Natural killer cell (primary cell): Measurements from ENCODE around the gene PVALEF. TPM values are rescaled to one million over a fixed set of nuclear protein-coding genes. Genes with fewer than 3 reads are reported as not detected.
"Not testable (repeated sequence)": the region's sequence is repeated elsewhere in the genome, so short reads cannot be mapped to it uniquely, and the experiment has no call there.

Source experiments
- ATAC-seq, 3 donors: fragments of 150-1000 bp in 2 of 3; fragments of 200-7000 bp in 1 of 3; cut with Tn5 transposase; 1 replicate in 1 of 3; 2 replicates in 2 of 3; pipeline ENCODE4 v1.10.0; 2021; ENCODE audit warnings: mild to moderate bottlenecking in 2 of 3, moderate library complexity in 2 of 3
- DNase-seq, 2 donors: peaks; one replicate each; pipeline versions ENCODE4 v3.0.0 to v3.0.0-alpha.2; 2013 to 2021; ENCODE audit warnings: mixed read lengths in 1 of 2
- H3K27ac ChIP-seq: one replicate; pipeline ENCODE4 v1.5.1; 2013; ENCODE audit warnings: mild to moderate bottlenecking, low read length
- H3K27me3 ChIP-seq: one replicate; pipeline ENCODE4 v1.6.1; 2013; ENCODE audit warnings: low read length; ENCODE audit not compliant: control insufficient read depth, insufficient read depth
- H3K36me3 ChIP-seq: one replicate; pipeline ENCODE4 v1.6.1; 2013; ENCODE audit warnings: low read length; ENCODE audit not compliant: control insufficient read depth, insufficient read depth
- H3K4me1 ChIP-seq: one replicate; pipeline ENCODE4 v1.6.1; 2013; ENCODE audit warnings: low read length; ENCODE audit not compliant: control insufficient read depth, insufficient read depth
- H3K4me3 ChIP-seq: one replicate; pipeline ENCODE4 v1.5.1; 2013; ENCODE audit warnings: low read length
- H3K9me3 ChIP-seq: one replicate; pipeline ENCODE4 v1.6.1; 2013; ENCODE audit warnings: low read length; ENCODE audit not compliant: control insufficient read depth, insufficient read depth
- H3K27ac Mint-ChIP-seq, 2 donors: one replicate each; pipeline ENCODE4 v1.8.0; 2022; ENCODE audit warnings: mild to moderate bottlenecking in 2 of 2, mixed read lengths in 2 of 2, moderate library complexity in 1 of 2
- H3K27me3 Mint-ChIP-seq, 2 donors: one replicate each; pipeline ENCODE4 v1.8.0; 2022; ENCODE audit warnings: low read depth in 2 of 2, mixed read lengths in 2 of 2
- H3K36me3 Mint-ChIP-seq: one replicate; pipeline ENCODE4 v1.8.0; 2022; ENCODE audit warnings: mixed read lengths
- H3K4me1 Mint-ChIP-seq, 2 donors: one replicate each; pipeline ENCODE4 v1.8.0; 2022; ENCODE audit warnings: mixed read lengths in 2 of 2
- H3K4me3 Mint-ChIP-seq: one replicate; pipeline ENCODE4 v1.8.0; 2022; ENCODE audit warnings: mild to moderate bottlenecking, moderate library complexity, mixed read lengths
- H3K9me3 Mint-ChIP-seq, 2 donors: one replicate each; pipeline ENCODE4 v1.8.0; 2022; ENCODE audit warnings: mixed read lengths in 2 of 2
- CTCF ChIP-seq: fragments of 200-600 bp; IDR thresholded peaks from one replicate; pipeline ENCODE4 v1.8.0; 2022; ENCODE audit warnings: antibody characterized with exemption
- WGBS: methylation state at CpG from one replicate; pipeline ENCODE4 v1.1.7; 2013; ENCODE audit warnings: missing lambda C conversion rate; ENCODE audit not compliant: insufficient coverage; 5-methylcytosine and 5-hydroxymethylcytosine counted together
- intact Hi-C: fragments of 100-400 bp; cut with micrococcal nuclease; formaldehyde crosslinking; loops from one replicate; pipeline ENCODE4 v1.14.2; 2022
- total RNA-seq, 4 donors: library from RNA; stranded (reverse); fragments of 120-200 nt in 1 of 4; gene quantifications; one replicate each; pipeline versions ENCODE4 v1.2.3 to v1.2.4, GENCODE V29; 2013 to 2022

PVALEF gene
- total RNA-seq, 3 donors from 2014 or later (not counting 1 experiment from before 2014, with no cell fraction given): not detected

- no peaks in the 10 kb centered on the region for H3K9me3 ChIP-seq
- no peak overlapping the region for H3K4me3 ChIP-seq
- no peak overlapping the region for H3K4me3 Mint-ChIP-seq
- no peaks in the 10 kb centered on the region for H3K27me3 ChIP-seq
- no peak overlapping the region for H3K27ac ChIP-seq
- no peak overlapping the region for H3K27ac Mint-ChIP-seq
- no peak for DNase-seq
- no peaks in the 10 kb centered on the region for H3K27me3 Mint-ChIP-seq
- peaks cover 0 to 3% of the 10 kb centered on the region in 2 donors for H3K4me1 Mint-ChIP-seq
- no peaks in the 10 kb centered on the region for H3K36me3 ChIP-seq
- no peak for ATAC-seq
- intact Hi-C loops: loop anchor here (5.0 kb wide), 1 partner anchor 338 kb away; no protein-coding TSS in a partner anchor
- TF ChIP-seq CTCF: no peak
- no peaks in the 10 kb centered on the region for H3K36me3 Mint-ChIP-seq
- H3K9me3 Mint-ChIP-seq: no peaks in the 10 kb centered on the region
- H3K4me1 ChIP-seq: peaks cover 13% of the 10 kb centered on the region
- WGBS: 84% methylated on average over 14 of the region's 14 CpGs
Measured at GRCh38 chr17:81144423-81144781, 20.9 kb upstream of the PVALEF start.

GRCh38 chr17:81146208-81146607 lies 19.1 kb upstream of the PVALEF start:
- H3K4me3 ChIP-seq, H3K27ac Mint-ChIP-seq, intact Hi-C loops, H3K36me3 ChIP-seq, H3K27me3 ChIP-seq, H3K36me3 Mint-ChIP-seq, H3K27me3 Mint-ChIP-seq, ATAC-seq, DNase-seq, H3K4me3 Mint-ChIP-seq, H3K9me3 Mint-ChIP-seq, H3K9me3 ChIP-seq, H3K27ac ChIP-seq: not testable (repeated sequence)
- peaks cover 29% of the 10 kb centered on the region for H3K4me1 ChIP-seq
- WGBS: 71% methylated on average over 8 of the region's 10 CpGs
- peaks cover 8 to 17% of the 10 kb centered on the region in 2 donors for H3K4me1 Mint-ChIP-seq

DNA sequence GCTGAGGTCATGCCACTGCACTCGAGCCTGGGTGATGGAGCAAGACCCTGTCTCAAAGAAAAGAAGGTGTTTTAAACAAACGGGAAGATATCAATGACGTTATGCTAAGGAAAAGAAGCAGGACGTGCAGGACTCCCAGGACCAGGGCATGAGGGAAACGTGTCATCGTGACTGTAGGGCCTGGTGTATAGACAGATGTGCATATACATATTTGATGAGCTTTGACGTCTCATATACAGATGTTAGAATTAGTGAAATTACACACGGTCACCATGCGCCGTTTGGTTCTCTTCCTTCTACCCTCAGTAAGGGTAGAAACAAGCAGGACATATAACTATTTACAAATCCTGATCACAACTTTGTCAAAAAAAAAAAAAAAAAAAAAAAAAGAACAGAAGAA lies 17.6 kb upstream of the PVALEF start:
- H3K27ac ChIP-seq: no peak overlapping the region
- no peaks in the 10 kb centered on the region for H3K27me3 ChIP-seq
- Mint-ChIP-seq H3K9me3 (no peaks in the 10 kb centered on the region), H3K27ac (no peak overlapping the region), H3K36me3 (no peaks in the 10 kb centered on the region), H3K4me1 (peaks cover 8 to 22% of the 10 kb centered on the region in 2 donors), H3K4me3 (no peak overlapping the region), H3K27me3 (no peaks in the 10 kb centered on the region)
- 85% methylated on average over 7 of the region's 10 CpGs for WGBS
- DNase-seq: no peak
- H3K4me1 ChIP-seq: peaks cover 26% of the 10 kb centered on the region
- intact Hi-C loops: no loop called here
- H3K36me3 ChIP-seq: no peaks in the 10 kb centered on the region
- no peak overlapping the region for H3K4me3 ChIP-seq
- no peak for TF ChIP-seq CTCF
- H3K9me3 ChIP-seq: no peaks in the 10 kb centered on the region
- ATAC-seq: no peak

DNA sequence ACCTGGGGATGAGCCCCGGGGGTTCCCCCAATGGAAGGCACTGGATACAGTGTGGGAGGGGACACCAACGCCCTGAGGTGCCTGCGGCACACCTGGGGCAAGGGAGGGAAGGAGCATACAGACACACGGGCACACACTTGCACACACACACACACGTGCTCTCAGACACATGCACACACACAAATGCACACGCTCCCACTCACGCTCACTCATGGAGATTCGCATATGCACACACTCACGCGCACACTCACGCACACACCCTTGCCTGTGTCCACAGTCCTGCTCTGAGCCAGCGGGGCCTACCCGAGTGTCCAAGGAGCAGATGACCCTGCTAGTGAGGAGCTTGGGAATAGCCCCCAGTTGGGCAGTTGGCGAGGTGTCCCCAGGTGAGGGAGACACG lies 16.7 kb upstream of the PVALEF start:
- Histone ChIP-seq H3K9me3 (no peaks in the 10 kb centered on the region), H3K27me3 (no peaks in the 10 kb centered on the region), H3K27ac (no peak overlapping the region), H3K4me1 (peaks cover 23% of the 10 kb centered on the region), H3K36me3 (no peaks in the 10 kb centered on the region), H3K4me3 (no peak overlapping the region)
- TF ChIP-seq CTCF: no peak
- H3K27me3 Mint-ChIP-seq: no peaks in the 10 kb centered on the region
- intact Hi-C loops: no loop called here
- no peak overlapping the region for H3K27ac Mint-ChIP-seq
- no peak overlapping the region for H3K4me3 Mint-ChIP-seq
- DNase-seq (no peak), ATAC-seq (no peak)
- no peaks in the 10 kb centered on the region for H3K36me3 Mint-ChIP-seq
- H3K9me3 Mint-ChIP-seq: no peaks in the 10 kb centered on the region
- WGBS: 90% methylated on average over 14 of the region's 15 CpGs
- peaks cover 8 to 22% of the 10 kb centered on the region in 2 donors for H3K4me1 Mint-ChIP-seq
